ENCODE data around the gene CDH2.

GRCh38 chr18:27942706-27943105 lies 234.2 kb downstream of the CDH2 start:
- TF ChIP-seq RARB (CRISPR knock-in tag; IDR thresholded peaks at IDR 0.05) (no peak), ZNF8 (CRISPR knock-in tag; IDR thresholded peaks at IDR 0.05) (no peak), ARNTL (CRISPR knock-in tag; IDR thresholded peaks at IDR 0.05; ENCODE audit: borderline replicate concordance, low read depth) (no peak), ZFP30 (CRISPR knock-in tag; IDR thresholded peaks at IDR 0.05) (no peak)
